Measurements from ENCODE around the gene AKR1B1. TPM values are rescaled to one million over a fixed set of nuclear protein-coding genes. Genes with fewer than 3 reads are reported as not detected.

The AKR1B1 gene
- polyA plus RNA-seq, 6 donors from 2014 or later: 134 to 174 (median 144) TPM

GRCh38 chr7:134448356-134449229, 10.3 kb downstream of the AKR1B1 start:
- peak overlapping the region in 1 of 6 donors; percentile 56 for H3K27ac Mint-ChIP-seq
- H3K27me3 Mint-ChIP-seq: no peaks in the 10 kb centered on the region
- H3K36me3 Mint-ChIP-seq: peaks cover 18 to 34% of the 10 kb centered on the region in 2 donors
- no peaks in the 10 kb centered on the region for H3K9me3 Mint-ChIP-seq
- H3K4me3 Mint-ChIP-seq: no peak overlapping the region
- DNase-seq (no peak), ATAC-seq (ENCODE audit: low read depth in 2 of 2) (no peak)
- H3K4me1 Mint-ChIP-seq: peaks cover 11 to 13% (median 12%) of the 10 kb centered on the region in 3 donors

GRCh38 chr7:134447383-134447782, 11.5 kb downstream of the AKR1B1 start:
- Mint-ChIP-seq H3K4me3 (no peak overlapping the region), H3K36me3 (peaks cover 19 to 46% of the 10 kb centered on the region in 2 donors), H3K4me1 (peaks cover 4 to 5% (median 4%) of the 10 kb centered on the region in 3 donors), H3K27ac (peak overlapping the region in 1 of 6 donors; percentile 60), H3K27me3 (no peaks in the 10 kb centered on the region), H3K9me3 (no peaks in the 10 kb centered on the region)
- ATAC-seq (ENCODE audit: low read depth in 2 of 2) (no peak), DNase-seq (no peak)

- Mint-ChIP-seq H3K4me3 (no peak overlapping the region), H3K9me3 (no peaks in the 10 kb centered on the region), H3K36me3 (peaks cover 24 to 51% of the 10 kb centered on the region in 2 donors), H3K27ac (no peak overlapping the region), H3K4me1 (peaks cover 0 to under 1% (median 0%) of the 10 kb centered on the region in 3 donors), H3K27me3 (no peaks in the 10 kb centered on the region)
- ATAC-seq (ENCODE audit: low read depth in 2 of 2) (no peak), DNase-seq (no peak)
These were observed 12.0 kb downstream of the AKR1B1 start for GRCh38 chr7:134446923-134447322.

GRCh38 chr7:134446446-134446845, 12.5 kb downstream of the AKR1B1 start:
- peaks cover 29 to 51% of the 10 kb centered on the region in 2 donors for H3K36me3 Mint-ChIP-seq
- no peak for ATAC-seq (ENCODE audit: low read depth in 2 of 2)
- no peak overlapping the region for H3K27ac Mint-ChIP-seq
- no peaks in the 10 kb centered on the region for H3K9me3 Mint-ChIP-seq
- no peak for DNase-seq
- H3K4me3 Mint-ChIP-seq: no peak overlapping the region
- H3K27me3 Mint-ChIP-seq: no peaks in the 10 kb centered on the region
- no peaks in the 10 kb centered on the region for H3K4me1 Mint-ChIP-seq

GRCh38 chr7:134444961-134445315, 14.0 kb downstream of the AKR1B1 start:
- DNase-seq (no peak), ATAC-seq (ENCODE audit: low read depth in 2 of 2) (no peak)
- Mint-ChIP-seq H3K27me3 (no peaks in the 10 kb centered on the region), H3K27ac (no peak overlapping the region), H3K4me3 (no peak overlapping the region), H3K36me3 (peaks cover 35 to 60% of the 10 kb centered on the region in 2 donors), H3K4me1 (no peaks in the 10 kb centered on the region), H3K9me3 (no peaks in the 10 kb centered on the region)

GRCh38 chr7:134444198-134444960, 14.5 kb downstream of the AKR1B1 start:
- Mint-ChIP-seq H3K4me3 (no peak overlapping the region), H3K27me3 (no peaks in the 10 kb centered on the region), H3K36me3 (peaks cover 38 to 63% of the 10 kb centered on the region in 2 donors), H3K27ac (peak overlapping the region in 1 of 6 donors; percentile 20), H3K4me1 (no peaks in the 10 kb centered on the region), H3K9me3 (no peaks in the 10 kb centered on the region)
- no peak for ATAC-seq (ENCODE audit: low read depth in 2 of 2)
- no peak for DNase-seq

GRCh38 chr7:134443396-134444070, 15.4 kb downstream of the AKR1B1 start:
- Mint-ChIP-seq H3K36me3 (peaks cover 37 to 59% of the 10 kb centered on the region in 2 donors), H3K27ac (peak overlapping the region in 2 of 6 donors; percentile 82 to 92), H3K27me3 (no peaks in the 10 kb centered on the region), H3K4me1 (no peaks in the 10 kb centered on the region), H3K4me3 (no peak overlapping the region), H3K9me3 (peaks cover 0 to 8% (median 2%) of the 10 kb centered on the region in 7 donors)
- no peak for DNase-seq
- ATAC-seq (ENCODE audit: low read depth in 2 of 2): no peak

- no peak overlapping the region for H3K4me3 Mint-ChIP-seq
- H3K4me1 Mint-ChIP-seq: no peaks in the 10 kb centered on the region
- DNase-seq (no peak), ATAC-seq (ENCODE audit: low read depth in 2 of 2) (no peak)
- no peaks in the 10 kb centered on the region for H3K27me3 Mint-ChIP-seq
- H3K9me3 Mint-ChIP-seq: peaks cover 0 to 10% (median 3%) of the 10 kb centered on the region in 7 donors
- H3K36me3 Mint-ChIP-seq: peaks cover 34 to 55% of the 10 kb centered on the region in 2 donors
- H3K27ac Mint-ChIP-seq: peak overlapping the region in 1 of 6 donors; percentile 12
These were observed 16.3 kb downstream of the AKR1B1 start for GRCh38 chr7:134442441-134443220.

- DNase-seq (no peak), ATAC-seq (ENCODE audit: low read depth in 2 of 2) (no peak)
- H3K4me3 Mint-ChIP-seq: no peak overlapping the region
- H3K27ac Mint-ChIP-seq: no peak overlapping the region
- no peaks in the 10 kb centered on the region for H3K27me3 Mint-ChIP-seq
- H3K36me3 Mint-ChIP-seq: peaks cover 34 to 55% of the 10 kb centered on the region in 2 donors
- no peaks in the 10 kb centered on the region for H3K4me1 Mint-ChIP-seq
- peaks cover 0 to 10% (median 3%) of the 10 kb centered on the region in 7 donors for H3K9me3 Mint-ChIP-seq
These were observed 17.6 kb downstream of the AKR1B1 start for GRCh38 chr7:134441264-134441663.

- H3K9me3 Mint-ChIP-seq: peaks cover 0 to 10% (median 3%) of the 10 kb centered on the region in 7 donors
- H3K27ac Mint-ChIP-seq: no peak overlapping the region
- H3K27me3 Mint-ChIP-seq: no peaks in the 10 kb centered on the region
- DNase-seq (no peak), ATAC-seq (ENCODE audit: low read depth in 2 of 2) (no peak)
- no peaks in the 10 kb centered on the region for H3K4me1 Mint-ChIP-seq
- H3K4me3 Mint-ChIP-seq: no peak overlapping the region
- H3K36me3 Mint-ChIP-seq: peaks cover 31 to 52% of the 10 kb centered on the region in 2 donors
These were observed 18.4 kb downstream of the AKR1B1 start for GRCh38 chr7:134440476-134440875.

GRCh38 chr7:134440067-134440466, 18.8 kb downstream of the AKR1B1 start:
- no peak for ATAC-seq (ENCODE audit: low read depth in 2 of 2)
- no peaks in the 10 kb centered on the region for H3K4me1 Mint-ChIP-seq
- H3K4me3 Mint-ChIP-seq: no peak overlapping the region
- peaks cover 26 to 48% of the 10 kb centered on the region in 2 donors for H3K36me3 Mint-ChIP-seq
- H3K27me3 Mint-ChIP-seq: no peaks in the 10 kb centered on the region
- no peak overlapping the region for H3K27ac Mint-ChIP-seq
- H3K9me3 Mint-ChIP-seq: peaks cover 0 to 10% (median 3%) of the 10 kb centered on the region in 7 donors
- no peak for DNase-seq

- Mint-ChIP-seq H3K27me3 (no peaks in the 10 kb centered on the region), H3K27ac (no peak overlapping the region), H3K4me3 (no peak overlapping the region), H3K9me3 (peaks cover 0 to 10% (median 3%) of the 10 kb centered on the region in 7 donors), H3K36me3 (peaks cover 24 to 40% of the 10 kb centered on the region in 2 donors), H3K4me1 (peaks cover 0 to 3% (median under 1%) of the 10 kb centered on the region in 3 donors)
- DNase-seq (no peak), ATAC-seq (ENCODE audit: low read depth in 2 of 2) (no peak)
These were observed 20.0 kb downstream of the AKR1B1 start for GRCh38 chr7:134438946-134439345.

All from naive B cell (primary cell).